K562 (cell line): ENCODE data around the gene MAP2K3. TPM values are rescaled to one million over a fixed set of nuclear protein-coding genes. Genes with fewer than 3 reads are reported as not detected.
A peak's percentile ranks its signal among the peaks of the same experiment; 100 is the strongest.

ENCODE experiments used
- ATF7 ChIP-seq: fragments of 450-650 bp; IDR thresholded peaks from 2 replicates; pipeline ENCODE4 v1.7.1; 2014; ENCODE audit warnings: mild to moderate bottlenecking, moderate library complexity
- CREM ChIP-seq: IDR thresholded peaks from 2 replicates; pipeline ENCODE4 v1.6.1; 2014; ENCODE audit warnings: antibody characterized with exemption, low read depth
- CTBP1 ChIP-seq: fragments of 450-650 bp; IDR thresholded peaks from 2 replicates; pipeline ENCODE4 v1.6.1; 2016; ENCODE audit warnings: borderline replicate concordance
- HSF4 ChIP-seq: fragments of 250-450 bp; sonication (Bioruptor Pico); IDR thresholded peaks from 2 replicates; pipeline ENCODE4 v2.1.2; 2022; ENCODE audit warnings: mild to moderate bottlenecking, moderate library complexity, borderline replicate concordance
- IFI16 ChIP-seq: fragments of 250-450 bp; sonication (Bioruptor Pico); IDR thresholded peaks from 2 replicates; pipeline ENCODE4 v2.1.2; 2022; ENCODE audit warnings: mild to moderate bottlenecking, inconsistent platforms
- NONO ChIP-seq, 2 experiments: fragments of 200-400 bp in 1 of 2; fragments of 450-650 bp in 1 of 2; formaldehyde crosslinking in 1 of 2; IDR thresholded peaks; 2 replicates each; pipeline ENCODE4 v1.6.1; 2017; ENCODE audit warnings: low read depth in 2 of 2, mild to moderate bottlenecking in 2 of 2, moderate library complexity in 2 of 2, low read length in 1 of 2
- NRF1 ChIP-seq, 2 experiments: fragments of 450-650 bp; IDR thresholded peaks in 1 of 2; conservative IDR thresholded peaks in 1 of 2; 2 replicates each; pipeline ENCODE4 v1.6.1; 2014; ENCODE audit warnings: mild to moderate bottlenecking in 2 of 2
- PCBP1 ChIP-seq: fragments of 200-400 bp; formaldehyde crosslinking; IDR thresholded peaks from 2 replicates; pipeline ENCODE4 v1.6.1; 2018; ENCODE audit warnings: mild to moderate bottlenecking, low read depth, low read length; ENCODE audit not compliant: poor library complexity, severe bottlenecking
- SRSF7 ChIP-seq: fragments of 200-400 bp; formaldehyde crosslinking; optimal IDR thresholded peaks from 2 replicates; pipeline ENCODE3; 2017; ENCODE audit warnings: mild to moderate bottlenecking, low read depth, low read length
- TBP ChIP-seq: optimal IDR thresholded peaks from 2 replicates; pipeline ENCODE3; 2011; ENCODE audit warnings: low read depth, low read length, improper control_type of control experiment
- ZNF316 ChIP-seq: fragments of 450-650 bp; IDR thresholded peaks from 2 replicates; pipeline ENCODE4 v1.6.1; 2016
- polyA plus RNA-seq, 8 experiments: library from polyadenylated mRNA; depleted of rRNA in 4 of 8; stranded (reverse) in 5 of 8; unstranded in 3 of 8; fragments of >200 nt; fragmentation: Nextera tagmentation in 2 of 8; fragmentation: Illumina TruSeq in 1 of 8; extraction: Ambion mirVana in 2 of 8; extraction: Trizol in 1 of 8; gene quantifications; 2 replicates each; pipeline versions ENCODE4 v1.2.1 to v1.2.3, GENCODE V29; 2011 to 2014; ENCODE audit warnings: inconsistent platforms in 1 of 8, missing spikeins in 1 of 8
- total RNA-seq, 7 experiments: library from RNA; depleted of rRNA in 6 of 7; stranded (reverse); fragments of >200 nt in 6 of 7; fragmentation: Illumina TruSeq in 2 of 7; extraction: Trizol in 2 of 7; gene quantifications; 2 replicates each; pipeline versions ENCODE4 v1.2.1 to v1.2.3, GENCODE V29; 2011 to 2021; ENCODE audit warnings: low replicate concordance in 1 of 7
- TF ChIP-seq, protein P1 (sequence below): fragments of 250-450 bp; sonication (Bioruptor Pico); IDR thresholded peaks from 2 replicates; pipeline ENCODE4 v1.5.0; 2020; ENCODE audit warnings: mild to moderate bottlenecking, borderline replicate concordance
- TF ChIP-seq, protein P2 (sequence below): fragments of 450-650 bp; formaldehyde crosslinking; IDR thresholded peaks from 2 replicates; pipeline ENCODE4 v1.4.0; 2020; ENCODE audit warnings: mild to moderate bottlenecking
- TF ChIP-seq, protein P3 (sequence below): fragments of 450-650 bp; IDR thresholded peaks from 2 replicates; pipeline ENCODE4 v1.6.1; 2017; ENCODE audit warnings: antibody characterized with exemption
- TF ChIP-seq, protein P4 (sequence below): sonication (generic); formaldehyde crosslinking; IDR thresholded peaks from 2 replicates; pipeline ENCODE4 v1.8.0; 2023; ENCODE audit warnings: missing genetic modification reagents, mild to moderate bottlenecking, borderline replicate concordance

The MAP2K3 gene
- total and polyA plus RNA-seq, 9 of the 15 experiments (the other 6 are each of a cell fraction or from before 2014, with no cell fraction given) = 0.18 to 14.8 (median 3.5) TPM

DNA sequence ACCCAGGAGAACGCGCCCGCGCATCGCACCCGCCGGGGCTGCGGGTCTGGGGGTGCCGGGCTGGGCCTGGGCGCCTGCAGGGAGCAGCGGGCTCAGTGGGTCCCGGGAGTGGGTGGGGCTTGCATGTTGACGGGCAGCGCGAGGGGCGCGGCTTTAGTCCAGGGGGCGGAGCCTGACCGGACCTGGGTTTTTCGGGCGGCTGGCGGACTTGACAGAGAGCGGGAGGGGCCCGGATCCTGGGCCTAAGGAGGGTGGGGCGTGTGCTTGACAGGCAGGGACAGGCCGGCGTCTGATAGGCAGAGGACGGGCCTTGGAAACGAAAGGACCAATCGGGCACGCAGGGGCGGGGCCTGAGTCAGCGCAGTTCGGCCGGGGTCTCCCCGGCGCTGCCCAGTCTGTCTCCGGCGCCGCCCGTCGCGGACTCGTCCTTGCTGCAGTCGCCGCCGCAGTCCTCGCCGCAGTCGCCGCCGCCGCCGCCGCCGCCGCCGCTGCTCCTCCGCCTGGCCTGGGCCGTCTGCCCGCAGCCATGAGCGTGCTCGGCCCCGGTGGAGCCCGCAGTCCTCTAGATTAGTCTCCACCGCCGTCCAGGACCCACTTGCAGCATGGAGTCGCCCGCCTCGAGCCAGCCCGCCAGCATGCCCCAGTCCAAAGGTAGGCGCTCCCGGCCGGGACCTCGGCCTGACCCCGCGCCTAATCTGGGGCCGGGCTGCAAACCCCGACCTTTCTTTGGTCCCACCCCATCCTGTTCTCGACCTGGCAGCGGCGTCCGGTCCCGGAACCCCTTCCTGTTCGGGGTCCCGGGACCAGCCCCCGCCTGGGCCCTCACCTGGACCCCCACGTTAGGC lies at the start of gene MAP2K3 (continued):
- TF ChIP-seq, protein P1, sequence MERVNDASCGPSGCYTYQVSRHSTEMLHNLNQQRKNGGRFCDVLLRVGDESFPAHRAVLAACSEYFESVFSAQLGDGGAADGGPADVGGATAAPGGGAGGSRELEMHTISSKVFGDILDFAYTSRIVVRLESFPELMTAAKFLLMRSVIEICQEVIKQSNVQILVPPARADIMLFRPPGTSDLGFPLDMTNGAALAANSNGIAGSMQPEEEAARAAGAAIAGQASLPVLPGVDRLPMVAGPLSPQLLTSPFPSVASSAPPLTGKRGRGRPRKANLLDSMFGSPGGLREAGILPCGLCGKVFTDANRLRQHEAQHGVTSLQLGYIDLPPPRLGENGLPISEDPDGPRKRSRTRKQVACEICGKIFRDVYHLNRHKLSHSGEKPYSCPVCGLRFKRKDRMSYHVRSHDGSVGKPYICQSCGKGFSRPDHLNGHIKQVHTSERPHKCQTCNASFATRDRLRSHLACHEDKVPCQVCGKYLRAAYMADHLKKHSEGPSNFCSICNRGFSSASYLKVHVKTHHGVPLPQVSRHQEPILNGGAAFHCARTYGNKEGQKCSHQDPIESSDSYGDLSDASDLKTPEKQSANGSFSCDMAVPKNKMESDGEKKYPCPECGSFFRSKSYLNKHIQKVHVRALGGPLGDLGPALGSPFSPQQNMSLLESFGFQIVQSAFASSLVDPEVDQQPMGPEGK (CRISPR knock-in tag) = no peak
- TF ChIP-seq, protein P2, sequence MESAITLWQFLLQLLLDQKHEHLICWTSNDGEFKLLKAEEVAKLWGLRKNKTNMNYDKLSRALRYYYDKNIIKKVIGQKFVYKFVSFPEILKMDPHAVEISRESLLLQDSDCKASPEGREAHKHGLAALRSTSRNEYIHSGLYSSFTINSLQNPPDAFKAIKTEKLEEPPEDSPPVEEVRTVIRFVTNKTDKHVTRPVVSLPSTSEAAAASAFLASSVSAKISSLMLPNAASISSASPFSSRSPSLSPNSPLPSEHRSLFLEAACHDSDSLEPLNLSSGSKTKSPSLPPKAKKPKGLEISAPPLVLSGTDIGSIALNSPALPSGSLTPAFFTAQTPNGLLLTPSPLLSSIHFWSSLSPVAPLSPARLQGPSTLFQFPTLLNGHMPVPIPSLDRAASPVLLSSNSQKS = no peak
- TF ChIP-seq HSF4 (CRISPR knock-in tag) (no peak), CREM (peak; percentile 33), ZNF316 (peak; percentile 36), SRSF7 (no peak), ATF7 (peak; percentile 55; the same call in 1 of the 2 replicates), TBP (peak; percentile 81), NONO (IDR thresholded peaks at IDR 0.05; ENCODE audit: low read depth in 2 of 2, low read length in 1 of 2) (no peak; a peak in 1 of 4 replicates), NRF1 (conservative IDR thresholded peaks at IDR 0.05 in 1 of 2, IDR thresholded peaks at IDR 0.05 in 1 of 2) (peak; percentile 81 to 84), IFI16 (no peak), PCBP1 (peak; percentile 27), CTBP1 (peak; percentile 57; the same call in 1 of the 2 replicates)
- TF ChIP-seq, protein P3, sequence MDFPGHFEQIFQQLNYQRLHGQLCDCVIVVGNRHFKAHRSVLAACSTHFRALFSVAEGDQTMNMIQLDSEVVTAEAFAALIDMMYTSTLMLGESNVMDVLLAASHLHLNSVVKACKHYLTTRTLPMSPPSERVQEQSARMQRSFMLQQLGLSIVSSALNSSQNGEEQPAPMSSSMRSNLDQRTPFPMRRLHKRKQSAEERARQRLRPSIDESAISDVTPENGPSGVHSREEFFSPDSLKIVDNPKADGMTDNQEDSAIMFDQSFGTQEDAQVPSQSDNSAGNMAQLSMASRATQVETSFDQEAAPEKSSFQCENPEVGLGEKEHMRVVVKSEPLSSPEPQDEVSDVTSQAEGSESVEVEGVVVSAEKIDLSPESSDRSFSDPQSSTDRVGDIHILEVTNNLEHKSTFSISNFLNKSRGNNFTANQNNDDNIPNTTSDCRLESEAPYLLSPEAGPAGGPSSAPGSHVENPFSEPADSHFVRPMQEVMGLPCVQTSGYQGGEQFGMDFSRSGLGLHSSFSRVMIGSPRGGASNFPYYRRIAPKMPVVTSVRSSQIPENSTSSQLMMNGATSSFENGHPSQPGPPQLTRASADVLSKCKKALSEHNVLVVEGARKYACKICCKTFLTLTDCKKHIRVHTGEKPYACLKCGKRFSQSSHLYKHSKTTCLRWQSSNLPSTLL = peak; percentile 64
- TF ChIP-seq, protein P4, sequence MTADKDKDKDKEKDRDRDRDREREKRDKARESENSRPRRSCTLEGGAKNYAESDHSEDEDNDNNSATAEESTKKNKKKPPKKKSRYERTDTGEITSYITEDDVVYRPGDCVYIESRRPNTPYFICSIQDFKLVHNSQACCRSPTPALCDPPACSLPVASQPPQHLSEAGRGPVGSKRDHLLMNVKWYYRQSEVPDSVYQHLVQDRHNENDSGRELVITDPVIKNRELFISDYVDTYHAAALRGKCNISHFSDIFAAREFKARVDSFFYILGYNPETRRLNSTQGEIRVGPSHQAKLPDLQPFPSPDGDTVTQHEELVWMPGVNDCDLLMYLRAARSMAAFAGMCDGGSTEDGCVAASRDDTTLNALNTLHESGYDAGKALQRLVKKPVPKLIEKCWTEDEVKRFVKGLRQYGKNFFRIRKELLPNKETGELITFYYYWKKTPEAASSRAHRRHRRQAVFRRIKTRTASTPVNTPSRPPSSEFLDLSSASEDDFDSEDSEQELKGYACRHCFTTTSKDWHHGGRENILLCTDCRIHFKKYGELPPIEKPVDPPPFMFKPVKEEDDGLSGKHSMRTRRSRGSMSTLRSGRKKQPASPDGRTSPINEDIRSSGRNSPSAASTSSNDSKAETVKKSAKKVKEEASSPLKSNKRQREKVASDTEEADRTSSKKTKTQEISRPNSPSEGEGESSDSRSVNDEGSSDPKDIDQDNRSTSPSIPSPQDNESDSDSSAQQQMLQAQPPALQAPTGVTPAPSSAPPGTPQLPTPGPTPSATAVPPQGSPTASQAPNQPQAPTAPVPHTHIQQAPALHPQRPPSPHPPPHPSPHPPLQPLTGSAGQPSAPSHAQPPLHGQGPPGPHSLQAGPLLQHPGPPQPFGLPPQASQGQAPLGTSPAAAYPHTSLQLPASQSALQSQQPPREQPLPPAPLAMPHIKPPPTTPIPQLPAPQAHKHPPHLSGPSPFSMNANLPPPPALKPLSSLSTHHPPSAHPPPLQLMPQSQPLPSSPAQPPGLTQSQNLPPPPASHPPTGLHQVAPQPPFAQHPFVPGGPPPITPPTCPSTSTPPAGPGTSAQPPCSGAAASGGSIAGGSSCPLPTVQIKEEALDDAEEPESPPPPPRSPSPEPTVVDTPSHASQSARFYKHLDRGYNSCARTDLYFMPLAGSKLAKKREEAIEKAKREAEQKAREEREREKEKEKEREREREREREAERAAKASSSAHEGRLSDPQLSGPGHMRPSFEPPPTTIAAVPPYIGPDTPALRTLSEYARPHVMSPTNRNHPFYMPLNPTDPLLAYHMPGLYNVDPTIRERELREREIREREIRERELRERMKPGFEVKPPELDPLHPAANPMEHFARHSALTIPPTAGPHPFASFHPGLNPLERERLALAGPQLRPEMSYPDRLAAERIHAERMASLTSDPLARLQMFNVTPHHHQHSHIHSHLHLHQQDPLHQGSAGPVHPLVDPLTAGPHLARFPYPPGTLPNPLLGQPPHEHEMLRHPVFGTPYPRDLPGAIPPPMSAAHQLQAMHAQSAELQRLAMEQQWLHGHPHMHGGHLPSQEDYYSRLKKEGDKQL (CRISPR knock-in tag) = no peak
